ENCODE results near the gene TXLNG. TPM values are rescaled to one million over a fixed set of nuclear protein-coding genes. Genes with fewer than 3 reads are reported as not detected.

TXLNG gene
- total and polyA plus RNA-seq, 2 donors (not counting 3 experiments of a cell fraction or from before 2014, with no cell fraction given), result 6.8 to 7.6 TPM

DNA sequence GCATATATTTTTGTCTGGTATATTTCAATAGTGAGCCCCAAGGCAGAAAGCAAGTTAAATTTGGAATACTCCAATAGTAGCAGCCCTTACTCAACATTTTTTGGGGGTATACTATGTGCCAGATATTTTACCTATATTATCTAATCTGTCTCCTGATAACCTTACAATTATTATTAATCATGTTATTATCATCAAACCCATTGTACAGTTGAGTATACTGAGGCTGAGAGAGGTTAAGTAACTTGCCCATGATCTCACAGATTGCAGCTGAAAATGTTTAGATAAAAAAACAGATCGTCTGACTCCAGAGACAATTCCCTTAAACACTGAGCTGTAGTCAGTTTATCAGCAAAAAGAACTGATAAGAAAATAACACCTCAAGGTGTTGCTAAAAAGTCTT, 90.4 kb downstream of the TXLNG start:
- Histone ChIP-seq H3K9ac (replicated peaks; ENCODE audit: extremely low read depth, insufficient read depth, low read length) (no peak overlapping the region), H3K27ac (ENCODE audit: insufficient read depth, low read depth, low read length) (no peak overlapping the region), H3K36me3 (ENCODE audit: control insufficient read depth in 2 of 2, extremely low read depth in 1 of 2, insufficient read depth in 2 of 2, low read length in 2 of 2) (no peaks in the 10 kb centered on the region), H2AFZ (ENCODE audit: low read depth, low read length) (no peak overlapping the region), H3K27me3 (ENCODE audit: control insufficient read depth in 2 of 2, insufficient read depth in 2 of 2, low read length in 2 of 2) (no peaks in the 10 kb centered on the region), H4K20me1 (replicated peaks; ENCODE audit: control insufficient read depth, extremely low read depth, insufficient read depth, low read length) (no peaks in the 10 kb centered on the region), H3K9me3 (replicated peaks; ENCODE audit: control insufficient read depth, insufficient read depth, low read length) (no peaks in the 10 kb centered on the region), H3K9me1 (replicated peaks; ENCODE audit: control insufficient read depth, extremely low read depth, insufficient read depth, low read length) (no peaks in the 10 kb centered on the region), H3K4me1 (ENCODE audit: control insufficient read depth, extremely low read depth, insufficient read depth, low read length) (no peaks in the 10 kb centered on the region), H3K4me2 (ENCODE audit: insufficient read depth, low read length) (no peak overlapping the region), H3K4me3 (replicated peaks in 1 of 3; ENCODE audit: insufficient read depth in 1 of 3, low read depth in 1 of 3, low read length in 3 of 3) (no peak overlapping the region), H3K79me2 (ENCODE audit: control insufficient read depth, insufficient read depth, low read length) (no peaks in the 10 kb centered on the region)
- intact Hi-C loops (cut with micrococcal nuclease) (no loop called here), dilution Hi-C loops (cut with MboI; ENCODE audit: extremely low pct_ligation_motif_present, low sequenced_read_pairs) (no loop called here)
- FAIRE-seq (no peak), DNase-seq (ENCODE audit: low read depth, low spot score) (no peak)
- ChIA-PET POLR2A (no interaction called here), CTCF (no interaction called here)
- BruUV-seq (replicated peaks), result no TSS peak
- TF ChIP-seq GATA2 (IDR thresholded peaks at IDR 0.05; ENCODE audit: insufficient read depth, insufficient read length, low read depth, low read length) (no peak), POLR2AphosphoS5 (IDR thresholded peaks at IDR 0.05; ENCODE audit: insufficient read depth, low read depth, low read length) (no peak), MYC (IDR thresholded peaks at IDR 0.05; ENCODE audit: low read depth, low read length) (no peak), POLR2A (IDR thresholded peaks at IDR 0.05; ENCODE audit: low read depth, low read length) (no peak), MAX (IDR thresholded peaks at IDR 0.05; ENCODE audit: insufficient read depth, insufficient read length) (no peak), JUN (IDR thresholded peaks at IDR 0.05; ENCODE audit: borderline replicate concordance, insufficient read depth, insufficient read length, low read depth) (no peak), FOS (IDR thresholded peaks at IDR 0.05; ENCODE audit: borderline replicate concordance, insufficient read depth, low read length) (no peak), EZH2 (IDR thresholded peaks at IDR 0.05; ENCODE audit: borderline replicate concordance, low read depth, low read length, severe bottlenecking) (no peak)
- TF ChIP-seq, protein P1, sequence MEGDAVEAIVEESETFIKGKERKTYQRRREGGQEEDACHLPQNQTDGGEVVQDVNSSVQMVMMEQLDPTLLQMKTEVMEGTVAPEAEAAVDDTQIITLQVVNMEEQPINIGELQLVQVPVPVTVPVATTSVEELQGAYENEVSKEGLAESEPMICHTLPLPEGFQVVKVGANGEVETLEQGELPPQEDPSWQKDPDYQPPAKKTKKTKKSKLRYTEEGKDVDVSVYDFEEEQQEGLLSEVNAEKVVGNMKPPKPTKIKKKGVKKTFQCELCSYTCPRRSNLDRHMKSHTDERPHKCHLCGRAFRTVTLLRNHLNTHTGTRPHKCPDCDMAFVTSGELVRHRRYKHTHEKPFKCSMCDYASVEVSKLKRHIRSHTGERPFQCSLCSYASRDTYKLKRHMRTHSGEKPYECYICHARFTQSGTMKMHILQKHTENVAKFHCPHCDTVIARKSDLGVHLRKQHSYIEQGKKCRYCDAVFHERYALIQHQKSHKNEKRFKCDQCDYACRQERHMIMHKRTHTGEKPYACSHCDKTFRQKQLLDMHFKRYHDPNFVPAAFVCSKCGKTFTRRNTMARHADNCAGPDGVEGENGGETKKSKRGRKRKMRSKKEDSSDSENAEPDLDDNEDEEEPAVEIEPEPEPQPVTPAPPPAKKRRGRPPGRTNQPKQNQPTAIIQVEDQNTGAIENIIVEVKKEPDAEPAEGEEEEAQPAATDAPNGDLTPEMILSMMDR (IDR thresholded peaks at IDR 0.05; ENCODE audit: extremely low read depth in 1 of 2, insufficient read depth in 1 of 2, low read depth in 1 of 2, low read length in 2 of 2), result no peak

All from endothelial cell of umbilical vein (primary cell).